ENCODE results near the gene TNPO3.

Gene TNPO3

DNA sequence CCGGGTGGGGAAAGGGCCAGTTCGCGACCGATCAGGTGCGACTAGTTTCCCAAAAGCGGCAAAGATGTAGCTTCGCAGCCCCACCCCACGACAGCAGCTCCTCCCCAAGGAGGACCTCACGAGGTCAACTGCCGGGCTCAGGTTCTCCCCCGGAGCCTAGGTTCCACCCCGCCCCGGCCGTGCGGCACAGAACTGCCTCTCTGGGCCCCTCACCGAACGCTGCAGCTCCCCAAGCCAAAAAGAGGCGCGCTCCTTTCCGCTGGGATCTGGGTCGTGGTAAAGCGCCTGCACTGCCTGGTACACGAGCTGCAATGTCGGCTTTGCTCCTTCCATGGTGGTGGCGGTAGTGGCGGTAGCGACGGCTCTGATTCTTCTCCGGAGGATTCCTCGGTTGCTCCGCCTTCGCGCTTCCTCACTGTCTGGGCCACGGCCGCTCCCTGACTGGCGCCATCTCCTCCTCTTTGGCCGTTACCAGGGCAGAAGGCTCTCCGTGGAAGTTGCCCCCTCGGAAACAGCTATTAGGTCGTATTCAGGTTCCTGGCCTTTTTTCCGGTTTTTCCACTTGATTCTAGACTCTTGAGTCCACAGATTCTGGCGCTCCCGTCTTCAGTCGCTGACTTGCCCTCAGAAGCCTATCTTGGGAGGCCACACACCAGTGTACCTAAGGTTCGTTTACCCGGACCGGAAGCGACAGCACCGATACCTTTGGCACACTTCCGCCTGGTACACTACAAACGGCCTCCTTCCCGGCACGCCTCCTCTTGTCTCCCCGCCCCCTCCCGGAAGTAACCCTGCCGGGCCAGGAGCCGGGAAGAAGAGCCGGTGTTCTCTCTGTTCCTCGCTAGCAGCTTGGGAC, at the start of gene TNPO3:
TSS of gene TNPO3 (minus strand) at position 674 of the 856 bp plus-strand sequence. CDS start at position 333, 341 bp downstream.
- peak; percentile 59 for DNase-seq (ENCODE audit: low read depth)

DNA sequence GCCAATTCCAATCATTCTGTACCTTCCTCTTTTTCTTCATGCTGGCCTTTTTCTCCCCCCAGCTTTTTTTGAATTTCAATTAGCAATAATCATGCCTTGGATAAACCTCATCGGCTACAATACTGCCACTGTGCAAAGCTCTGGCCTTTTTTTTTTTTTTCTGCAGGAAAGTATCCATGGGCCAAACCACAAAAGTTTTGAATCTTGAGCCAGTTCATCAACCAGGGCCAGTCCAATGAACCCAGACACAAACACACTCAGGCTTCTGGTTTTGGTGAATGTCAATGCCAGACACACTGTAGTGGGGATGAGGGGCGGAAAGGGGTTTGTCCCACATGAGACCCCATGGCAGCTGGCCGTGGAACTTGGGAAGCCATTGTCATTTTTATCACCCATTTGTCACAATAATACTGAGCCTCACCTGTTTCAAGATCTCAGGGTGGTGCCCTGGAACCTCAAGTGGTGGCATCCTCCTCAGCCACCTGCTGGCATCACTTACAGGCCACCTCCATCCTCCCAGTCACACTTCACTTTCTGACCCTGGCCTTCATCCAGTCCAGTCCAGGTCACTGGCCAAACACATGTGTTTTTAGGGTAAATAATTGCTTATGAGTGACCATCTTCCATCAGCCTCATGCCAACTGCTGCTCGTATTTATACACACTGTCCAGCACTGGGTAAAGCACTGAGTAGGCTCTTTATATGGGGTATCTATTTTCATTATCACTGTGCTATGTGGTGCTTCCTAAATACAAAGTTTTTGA, 48.8 kb upstream of the TNPO3 start:
- no peak for DNase-seq (ENCODE audit: low read depth)

DNA sequence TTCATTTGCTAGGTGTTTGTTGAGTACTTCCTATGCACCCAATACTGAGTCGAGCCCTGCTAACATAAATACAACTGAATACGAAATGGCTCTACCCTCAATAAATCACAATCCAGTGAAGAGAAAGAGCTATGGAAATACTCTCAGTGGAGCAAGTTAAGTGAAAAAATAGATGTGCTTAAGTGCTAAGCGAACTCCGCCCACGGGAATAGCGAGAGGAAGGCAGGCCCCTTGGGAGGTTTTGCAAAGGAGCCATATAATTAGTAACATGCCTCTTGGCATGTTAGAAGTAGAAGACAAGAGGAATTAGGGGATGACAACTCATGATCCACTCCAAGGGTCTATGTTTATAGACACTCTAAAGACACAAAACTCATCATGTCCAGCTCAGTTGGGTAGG, 46.8 kb upstream of the TNPO3 start:
- no peak for DNase-seq (ENCODE audit: low read depth)

DNA sequence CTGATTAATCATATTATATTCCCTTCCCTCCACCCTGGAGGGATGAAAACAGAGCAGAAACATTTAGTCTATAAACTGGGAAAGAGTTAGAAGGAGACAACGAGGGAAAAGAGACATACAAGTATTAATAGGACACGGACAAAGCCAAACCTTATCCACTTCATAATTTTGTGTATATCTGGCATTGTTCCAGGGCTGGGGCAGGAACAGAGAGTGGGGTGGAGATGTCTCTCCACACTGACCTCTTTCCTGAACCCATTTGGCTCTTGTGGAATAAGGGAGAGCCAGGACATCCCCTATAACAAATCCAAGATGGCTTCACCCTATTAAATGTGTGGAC, 45.9 kb upstream of the TNPO3 start:
- no peak for DNase-seq (ENCODE audit: low read depth)

DNA sequence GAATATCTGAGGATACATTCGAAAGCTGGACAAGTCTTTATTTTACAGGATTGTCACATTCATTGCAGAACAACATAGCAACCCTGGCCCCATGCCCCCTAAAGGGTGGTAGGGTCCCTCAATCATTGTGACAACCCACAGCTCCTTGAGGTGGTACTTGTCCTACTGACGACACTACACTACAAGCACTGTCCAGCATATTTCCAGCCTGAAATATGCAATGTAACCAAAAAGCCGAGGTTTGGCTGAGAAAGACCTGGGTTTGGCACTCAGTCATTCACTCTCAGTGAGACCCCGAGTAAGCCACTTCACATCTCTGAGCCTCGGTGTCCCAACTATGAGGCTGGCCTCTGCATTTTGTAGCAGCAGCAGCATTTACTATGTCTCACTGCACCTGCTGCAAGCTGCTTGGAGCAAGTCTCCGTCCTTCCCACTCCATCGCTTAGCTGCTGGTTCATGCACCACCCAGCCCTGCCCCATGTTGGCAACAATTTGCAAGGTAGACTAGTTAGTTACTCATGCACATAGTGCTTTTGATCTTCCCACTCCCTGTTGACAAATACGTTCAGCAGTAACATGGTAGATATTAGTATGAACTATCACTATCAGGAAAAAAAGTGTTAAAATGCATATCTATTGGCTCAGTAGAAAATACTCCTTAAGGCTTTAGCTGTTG, 43.6 kb upstream of the TNPO3 start:
- no peak for DNase-seq (ENCODE audit: low read depth)

DNA sequence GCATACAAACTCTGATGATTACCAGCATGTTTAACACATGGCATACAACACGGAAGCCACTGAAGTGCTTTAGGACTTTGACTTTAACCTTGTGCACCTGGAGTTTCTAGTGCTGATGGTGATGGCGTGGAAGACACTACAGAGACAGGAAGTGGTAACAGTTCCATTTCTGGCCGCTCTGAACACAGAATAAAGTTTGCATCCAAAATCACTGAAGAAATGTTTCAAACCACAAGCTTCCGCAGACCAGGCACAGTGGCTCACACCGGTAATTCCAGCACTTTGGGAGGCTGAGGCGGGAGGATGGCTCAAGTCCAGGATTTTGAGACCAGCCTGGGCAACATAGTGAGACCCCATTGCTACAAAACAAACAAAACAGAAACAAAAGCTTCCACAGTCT, 40.3 kb upstream of the TNPO3 start:
- no peak for DNase-seq (ENCODE audit: low read depth)

DNA sequence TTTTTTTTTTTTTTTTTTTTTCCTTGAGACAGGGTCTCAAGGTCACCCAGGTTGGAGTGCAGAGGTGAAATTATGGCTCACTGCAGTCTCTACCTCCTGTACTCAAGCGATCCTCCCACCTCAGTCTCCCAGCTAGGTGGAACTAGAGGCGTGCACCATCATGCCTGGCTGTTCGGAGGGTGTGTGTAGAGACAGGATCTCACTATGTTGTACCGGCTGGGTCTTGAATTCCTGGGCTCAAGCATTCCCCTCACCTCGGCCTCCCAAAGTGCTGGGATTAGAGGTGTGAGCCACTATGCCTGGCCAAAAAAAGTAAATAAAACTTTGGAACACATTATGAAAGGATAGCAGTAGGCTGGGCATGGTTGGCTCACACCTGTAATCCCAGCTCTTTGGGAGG, 39.6 kb upstream of the TNPO3 start:
- no peak for DNase-seq (ENCODE audit: low read depth)

DNA sequence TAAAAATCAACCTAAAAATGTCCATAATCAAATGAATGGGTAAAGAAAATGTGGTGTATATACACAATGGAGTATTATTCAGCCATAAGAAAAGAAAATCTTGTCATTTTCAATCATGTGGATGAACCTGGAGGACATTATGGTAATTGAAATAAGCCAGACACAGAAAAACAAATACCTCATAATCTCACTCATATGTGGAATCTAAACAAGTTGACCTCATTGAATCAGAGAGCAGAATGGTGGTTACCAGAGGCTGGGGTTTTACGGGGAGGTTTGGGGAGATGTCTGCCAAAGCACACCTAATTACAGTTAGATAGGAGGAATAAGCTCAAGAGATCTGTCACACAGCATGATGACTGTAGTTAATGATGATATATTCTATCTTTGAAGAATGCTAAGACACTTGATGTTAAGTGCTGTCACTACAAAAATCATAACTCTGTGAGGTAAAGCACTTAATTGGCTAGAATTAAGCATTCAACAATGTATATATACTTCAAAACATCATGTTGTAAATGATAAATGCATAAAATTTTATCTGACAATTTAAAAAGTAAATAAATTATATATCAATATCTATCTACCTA, 39.1 kb upstream of the TNPO3 start:
- no peak for DNase-seq (ENCODE audit: low read depth)

DNA sequence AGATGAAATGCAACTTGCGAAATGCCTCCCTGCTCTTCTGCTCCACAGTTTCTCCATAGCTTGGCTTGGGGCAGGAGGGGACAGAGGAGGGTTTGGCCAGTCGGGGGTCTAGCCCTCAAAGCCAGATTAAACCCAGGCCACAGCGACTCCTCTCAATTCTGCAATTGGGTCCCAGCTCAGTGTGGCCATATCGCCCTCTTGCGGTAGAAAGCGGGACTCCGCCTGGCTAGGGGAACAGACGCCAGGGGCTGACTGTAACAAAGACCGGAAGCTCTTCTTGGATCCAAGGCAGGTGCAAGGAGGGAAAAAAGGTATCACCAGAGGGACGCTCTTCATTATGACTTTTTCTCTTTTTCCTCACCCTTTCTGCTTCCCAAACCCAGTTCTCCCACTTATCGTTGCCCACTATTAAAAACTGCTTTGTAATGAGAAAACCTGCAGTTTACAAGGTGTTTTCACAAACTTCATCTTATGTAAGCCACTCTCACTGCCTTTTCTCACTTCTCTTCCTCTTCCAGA, 36.6 kb upstream of the TNPO3 start:
- peak; percentile 5 for DNase-seq (ENCODE audit: low read depth)

DNA sequence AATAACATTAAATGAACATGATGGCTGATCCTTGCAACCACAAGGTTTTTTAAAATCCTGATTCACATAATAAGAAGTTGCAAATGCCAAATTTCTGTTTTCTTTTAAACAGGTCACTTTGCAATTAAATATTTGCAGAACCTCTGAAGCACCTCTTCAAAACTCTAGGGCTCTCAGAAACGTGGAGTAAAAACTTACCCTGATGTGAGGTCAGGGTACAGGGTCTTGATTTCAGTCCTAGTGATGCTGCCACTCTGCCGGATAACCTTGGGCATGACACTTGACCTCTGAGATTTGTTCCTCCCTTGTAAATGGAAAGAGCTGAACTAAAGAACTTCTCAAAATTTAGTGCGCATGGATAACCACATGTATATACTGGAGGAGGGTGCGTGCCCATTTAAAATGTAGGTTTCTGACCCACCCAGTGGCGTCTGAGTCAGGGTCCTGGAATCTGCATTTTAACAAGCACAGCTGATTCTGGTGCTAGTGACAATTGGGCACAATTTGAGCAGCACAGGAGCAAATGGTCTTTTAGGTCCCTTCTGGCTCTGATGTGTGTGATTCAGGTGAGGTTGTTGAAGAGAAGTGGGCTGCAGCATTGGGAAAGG, 35.5 kb upstream of the TNPO3 start:
- DNase-seq (ENCODE audit: low read depth), result no peak

DNA sequence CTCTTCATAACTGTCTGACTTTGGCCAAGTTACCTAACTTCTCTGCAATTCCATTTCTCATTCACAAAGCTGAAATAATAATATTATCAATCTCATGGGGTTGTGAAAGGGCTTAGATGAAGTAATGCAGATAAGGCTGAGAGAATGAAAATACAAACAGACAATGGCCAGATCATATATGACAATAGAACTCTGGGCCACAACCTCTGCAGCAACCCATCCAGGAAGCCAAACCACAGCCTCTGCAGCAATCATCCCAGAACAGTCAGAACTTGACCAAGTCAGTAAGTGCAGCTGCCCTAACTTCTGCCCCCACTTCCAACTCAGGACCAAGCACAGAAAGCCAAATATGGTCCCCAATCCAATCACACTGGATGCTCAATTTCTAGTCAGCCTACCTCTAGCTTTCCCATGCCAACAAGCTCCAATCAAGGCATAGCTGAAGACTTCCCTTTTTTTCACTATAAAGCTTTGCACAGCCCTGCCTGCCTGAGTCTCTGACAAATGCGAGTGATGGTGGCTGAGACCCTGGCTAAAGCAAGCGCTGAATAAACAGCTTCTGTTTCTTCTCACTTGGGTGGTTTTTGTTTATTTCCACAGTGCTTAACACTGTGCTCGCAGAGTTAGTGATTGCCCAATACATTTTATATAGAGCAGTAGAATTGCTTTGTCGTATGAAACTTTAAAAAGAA, 34.8 kb upstream of the TNPO3 start:
- no peak for DNase-seq (ENCODE audit: low read depth)

DNA sequence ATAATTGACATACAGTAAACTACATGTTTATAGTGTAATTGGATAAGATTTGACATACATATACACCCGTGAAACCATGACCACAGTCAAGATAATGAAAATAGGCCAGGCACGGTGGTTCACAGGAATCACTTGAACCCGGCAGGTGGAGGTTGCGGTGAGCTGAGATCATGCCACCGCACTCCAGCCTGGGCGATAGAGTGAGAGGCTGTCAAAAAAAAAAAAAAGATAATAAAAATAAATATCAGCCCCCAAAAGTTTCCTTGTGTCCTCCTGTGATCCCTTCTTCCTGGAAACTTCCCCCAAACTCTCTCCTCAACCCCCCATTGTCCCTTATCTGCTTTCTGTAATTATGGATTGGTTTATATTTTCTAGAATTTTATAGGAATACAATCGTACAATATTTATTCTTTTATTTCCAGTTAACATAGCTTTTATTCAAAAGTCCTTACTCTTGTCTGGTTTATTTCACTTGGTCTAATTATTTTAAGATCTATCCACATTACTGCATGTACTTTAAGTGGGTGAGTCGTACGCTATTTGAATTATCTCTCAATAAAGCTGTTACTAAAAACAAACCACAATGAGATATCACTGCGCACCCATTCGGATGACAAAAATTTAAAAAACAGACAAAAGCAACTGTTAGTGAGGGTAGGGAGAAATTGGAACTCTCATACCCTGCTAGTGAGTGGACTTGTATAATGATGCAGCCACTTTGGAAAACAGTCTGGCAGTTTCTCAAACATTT, 30.1 kb upstream of the TNPO3 start:
- no peak for DNase-seq (ENCODE audit: low read depth)

DNA sequence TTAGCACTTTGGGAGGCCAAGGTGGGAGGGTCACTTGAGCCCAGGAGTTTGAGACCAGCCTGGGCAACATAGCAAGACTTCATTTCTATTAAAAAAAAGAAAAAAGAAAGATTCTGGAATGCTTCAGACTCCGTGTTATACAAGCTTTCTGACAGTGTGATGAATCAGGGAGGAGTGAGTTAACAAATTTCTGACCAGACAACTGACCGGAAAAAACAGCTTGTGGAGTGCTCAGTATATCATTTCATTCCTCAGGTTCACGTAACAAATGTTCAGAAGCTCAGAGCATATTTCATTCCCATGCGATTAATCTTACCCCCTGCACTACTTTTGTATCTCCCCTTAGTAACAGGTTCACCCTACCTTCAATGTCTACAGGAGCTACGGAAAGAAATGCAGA, 28.6 kb upstream of the TNPO3 start:
- no peak for DNase-seq (ENCODE audit: low read depth)

DNA sequence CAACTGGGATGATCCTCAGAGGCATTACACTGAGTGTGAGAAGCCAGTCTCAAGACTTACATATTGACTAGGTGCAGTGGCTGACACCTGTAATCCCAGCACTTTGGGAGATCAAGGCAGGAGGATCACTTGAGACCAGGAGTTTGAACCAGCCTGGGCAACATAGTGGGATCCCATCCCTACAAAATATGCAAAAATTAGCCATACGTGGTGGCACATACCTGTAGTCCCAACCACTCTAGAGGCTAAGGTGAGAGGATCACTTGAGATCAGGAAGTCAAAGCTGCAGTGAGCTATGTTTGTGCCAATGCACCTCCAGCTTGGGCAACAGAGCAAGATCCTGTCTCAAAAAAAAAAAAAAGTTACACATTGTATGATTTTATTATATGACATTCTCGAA, 23.5 kb upstream of the TNPO3 start:
- no peak for DNase-seq (ENCODE audit: low read depth)

DNA sequence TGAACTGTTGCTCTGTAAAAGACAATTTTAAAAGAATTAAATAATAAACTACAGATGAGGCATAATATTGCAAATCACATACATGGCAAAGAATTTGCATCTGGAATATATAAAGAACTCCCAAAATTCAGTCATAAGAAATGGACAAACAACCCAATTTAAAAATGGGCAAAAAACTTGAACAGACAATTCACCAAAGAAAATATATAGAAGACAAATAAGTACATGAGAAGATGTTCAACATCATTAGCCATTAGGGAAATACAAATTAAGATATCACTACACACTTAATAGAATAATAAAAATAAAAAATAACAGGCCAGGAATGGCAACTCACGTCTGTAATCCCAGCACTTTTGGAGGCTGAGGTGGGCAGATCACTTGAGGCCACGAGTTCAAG, 22.0 kb upstream of the TNPO3 start:
- no peak for DNase-seq (ENCODE audit: low read depth)

DNA sequence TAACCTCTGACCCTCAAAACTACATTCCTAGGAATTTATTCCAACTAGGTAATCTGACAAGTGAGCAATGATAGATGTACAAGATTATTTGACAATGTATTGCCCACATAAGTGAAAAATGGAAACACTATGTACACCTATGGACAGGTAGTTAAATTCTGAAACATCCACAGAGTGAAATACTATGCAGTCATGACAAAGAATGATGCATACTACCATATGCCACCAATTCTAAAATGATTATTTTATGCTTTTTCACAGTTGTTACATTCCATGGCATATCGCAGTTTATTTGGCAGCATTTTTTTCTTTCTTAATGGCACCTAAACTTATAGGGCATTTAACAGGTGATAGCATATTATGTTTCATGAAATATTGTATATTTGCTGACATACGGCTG, 20.1 kb upstream of the TNPO3 start:
- no peak for DNase-seq (ENCODE audit: low read depth)

DNA sequence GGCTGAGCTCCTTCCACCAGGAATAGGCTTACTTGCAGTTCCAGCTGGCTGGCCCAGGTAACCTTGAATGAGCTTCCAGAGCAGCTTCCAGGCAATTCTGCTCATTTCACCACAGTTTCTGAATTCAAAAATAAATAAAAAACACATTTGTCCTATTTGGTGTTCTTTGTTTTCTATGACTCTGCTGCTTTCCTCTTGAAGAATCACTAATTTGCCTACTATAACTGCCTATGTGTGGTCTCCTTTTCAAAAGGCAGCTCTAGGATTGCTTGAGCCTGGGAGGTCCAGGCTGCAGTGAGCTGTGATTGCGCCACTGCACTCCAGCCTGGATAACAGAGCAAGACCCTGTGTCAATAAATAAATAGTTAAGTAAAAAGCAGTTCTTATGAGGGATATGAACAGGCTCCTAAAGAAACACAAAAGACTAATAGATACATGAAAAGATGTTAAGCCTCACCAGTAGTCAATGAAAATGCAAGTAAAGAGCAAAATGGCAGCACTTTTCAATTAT, 19.5 kb upstream of the TNPO3 start:
- DNase-seq (ENCODE audit: low read depth), result no peak

DNA sequence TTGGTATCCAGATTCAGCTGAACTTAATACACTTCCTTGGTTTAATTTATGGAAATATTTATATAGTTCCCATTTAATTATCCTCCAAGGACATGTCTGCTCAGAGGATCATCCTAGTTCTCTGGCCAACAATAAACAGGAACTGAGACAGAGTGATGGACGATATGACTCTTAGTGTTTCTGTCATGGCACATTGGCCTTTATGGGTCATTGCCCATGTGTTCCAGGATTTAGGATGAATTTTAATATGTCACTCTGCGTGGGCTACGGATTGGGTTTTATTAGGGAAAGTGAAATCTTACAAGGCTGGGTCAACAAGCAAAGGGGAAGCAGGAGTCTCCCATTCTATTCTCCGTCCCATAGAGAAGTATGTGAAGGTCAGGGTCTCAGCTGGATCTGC, 18.8 kb upstream of the TNPO3 start:
- DNase-seq (ENCODE audit: low read depth), result no peak

DNA sequence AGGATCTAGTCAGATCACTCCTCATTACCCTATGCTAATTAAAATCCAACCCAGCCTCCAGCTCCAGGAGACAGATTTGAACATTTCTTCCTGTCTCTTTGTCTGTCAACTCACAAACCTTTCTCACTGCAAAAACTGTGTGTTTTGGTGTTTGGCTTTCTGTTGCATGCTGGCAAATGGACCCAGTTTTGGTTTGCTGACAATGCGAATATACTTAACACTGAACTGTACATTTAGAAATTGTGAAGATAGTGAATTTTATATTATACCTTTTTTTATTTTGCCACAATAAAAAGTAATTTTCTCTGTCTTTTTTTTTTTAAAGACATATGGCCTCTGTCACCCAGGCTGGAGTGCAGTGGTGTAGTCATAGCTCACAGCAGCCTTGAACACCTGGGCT, 18.3 kb upstream of the TNPO3 start:
- no peak for DNase-seq (ENCODE audit: low read depth)

DNA sequence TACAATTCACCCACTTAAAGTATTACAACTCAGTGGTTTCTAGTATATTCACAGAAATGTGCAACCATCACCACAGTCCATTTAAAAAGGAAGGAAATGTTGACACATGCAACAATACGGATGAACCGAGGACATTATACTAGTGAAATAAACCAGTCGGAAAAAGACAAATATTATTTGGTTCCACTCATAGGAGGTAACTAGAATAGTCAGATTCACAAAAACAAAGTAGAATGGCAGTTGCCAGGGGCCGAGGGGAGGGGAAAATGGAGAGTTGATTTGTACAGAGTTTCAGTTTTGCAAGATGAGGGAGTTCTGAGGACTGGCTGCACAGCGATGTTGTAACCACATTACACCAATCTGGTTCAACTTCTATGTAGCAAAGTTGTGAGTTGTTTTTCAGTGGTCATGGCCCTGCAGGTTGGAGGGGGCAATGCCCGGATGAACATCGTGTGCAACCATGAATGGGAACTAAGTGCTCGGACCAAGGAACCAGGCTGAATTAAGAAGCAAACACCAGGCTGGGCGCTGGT, 17.6 kb upstream of the TNPO3 start:
- no peak for DNase-seq (ENCODE audit: low read depth)
